HepG2 (cell line): ENCODE data around the gene SLC2A4. TPM values are rescaled to one million over a fixed set of nuclear protein-coding genes. Genes with fewer than 3 reads are reported as not detected.

Experiments
- GABPB1 ChIP-seq: IDR thresholded peaks from 2 replicates; pipeline ENCODE4 v1.6.1; 2016; ENCODE audit warnings: mild to moderate bottlenecking, missing genetic modification reagents, moderate library complexity, missing compliant biosample characterization
- HNRNPL ChIP-seq: fragments of 200-400 bp; formaldehyde crosslinking; IDR thresholded peaks from 2 replicates; pipeline ENCODE4 v1.6.1; 2017; ENCODE audit warnings: mild to moderate bottlenecking, low read depth, low read length
- MTA3 ChIP-seq: sonication (generic); formaldehyde crosslinking; IDR thresholded peaks from 2 replicates; pipeline ENCODE4 v1.4.0; 2020; ENCODE audit warnings: missing genetic modification reagents
- RBAK ChIP-seq: sonication (generic); formaldehyde crosslinking; IDR thresholded peaks from 2 replicates; pipeline ENCODE4 v1.5.1; 2020; ENCODE audit warnings: mild to moderate bottlenecking, missing genetic modification reagents
- TMF1 ChIP-seq: sonication (generic); formaldehyde crosslinking; IDR thresholded peaks from 2 replicates; pipeline ENCODE4 v1.8.1; 2022; ENCODE audit warnings: low read depth, missing genetic modification reagents
- ZFP36 ChIP-seq: fragments of 150-350 bp; IDR thresholded peaks from 2 replicates; pipeline ENCODE4 v1.6.1; 2018; ENCODE audit warnings: borderline replicate concordance, low read length, low read depth; ENCODE audit not compliant: partially characterized antibody
- ZNF235 ChIP-seq: sonication (generic); formaldehyde crosslinking; IDR thresholded peaks from 2 replicates; pipeline ENCODE4 v1.8.1; 2023; ENCODE audit warnings: mild to moderate bottlenecking, missing genetic modification reagents, borderline replicate concordance
- ZNF557 ChIP-seq: sonication (generic); formaldehyde crosslinking; IDR thresholded peaks from 2 replicates; pipeline ENCODE4 v1.4.0; 2020; ENCODE audit warnings: missing genetic modification reagents
- ZNF562 ChIP-seq: sonication (generic); formaldehyde crosslinking; IDR thresholded peaks from 2 replicates; pipeline ENCODE4 v1.8.0; 2022; ENCODE audit warnings: missing genetic modification reagents, borderline replicate concordance
- ZNF605 ChIP-seq: sonication (generic); formaldehyde crosslinking; IDR thresholded peaks from 2 replicates; pipeline ENCODE4 v1.8.0; 2022; ENCODE audit warnings: mild to moderate bottlenecking, missing genetic modification reagents
- polyA plus RNA-seq, 8 experiments: library from polyadenylated mRNA; depleted of rRNA in 3 of 8; stranded (reverse) in 7 of 8; unstranded in 1 of 8; fragments of >200 nt; fragmentation: Illumina TruSeq in 4 of 8; extraction: Trizol in 4 of 8; gene quantifications; 2 replicates each; pipeline versions ENCODE4 v1.2.1 to v1.2.3, GENCODE V29; 2011 to 2016; ENCODE audit warnings: low read depth in 4 of 8, missing spikeins in 1 of 8, mixed read lengths in 1 of 8; ENCODE audit not compliant: insufficient read depth in 1 of 8
- total RNA-seq, 5 experiments: library from RNA; depleted of rRNA; stranded (reverse); fragments of >200 nt; fragmentation: Illumina TruSeq; extraction: Trizol; gene quantifications; 2 replicates each; pipeline ENCODE4 v1.2.3, GENCODE V29; 2016; ENCODE audit warnings: low read depth in 1 of 5
- TF ChIP-seq, protein P1 (sequence below): sonication (generic); formaldehyde crosslinking; IDR thresholded peaks from 2 replicates; pipeline ENCODE4 v1.4.0; 2020; ENCODE audit warnings: missing genetic modification reagents, borderline replicate concordance
- TF ChIP-seq, protein P2 (sequence below): IDR thresholded peaks from 2 replicates; pipeline ENCODE4 v1.6.1; 2016; ENCODE audit warnings: missing genetic modification reagents, missing compliant biosample characterization
- TF ChIP-seq, protein P3 (sequence below): sonication (generic); formaldehyde crosslinking; IDR thresholded peaks from 2 replicates; pipeline ENCODE4 v1.4.0; 2020; ENCODE audit warnings: missing genetic modification reagents
- TF ChIP-seq, protein P4 (sequence below): sonication (generic); formaldehyde crosslinking; IDR thresholded peaks from 2 replicates; pipeline ENCODE4 v1.4.0; 2020; ENCODE audit warnings: missing genetic modification reagents, borderline replicate concordance
- TF ChIP-seq, protein P5 (sequence below): sonication (generic); formaldehyde crosslinking; IDR thresholded peaks from 2 replicates; pipeline ENCODE4 v1.4.0; 2020; ENCODE audit warnings: mild to moderate bottlenecking, missing genetic modification reagents
- TF ChIP-seq, protein P6 (sequence below): sonication (generic); formaldehyde crosslinking; IDR thresholded peaks from 2 replicates; pipeline ENCODE4 v1.5.0; 2020; ENCODE audit warnings: mild to moderate bottlenecking, missing genetic modification reagents

The SLC2A4 gene
- total and polyA plus RNA-seq, 2 of the 13 experiments (the other 11 are each of a cell fraction or from before 2014, with no cell fraction given), result 4.9 to 5.8 TPM

DNA sequence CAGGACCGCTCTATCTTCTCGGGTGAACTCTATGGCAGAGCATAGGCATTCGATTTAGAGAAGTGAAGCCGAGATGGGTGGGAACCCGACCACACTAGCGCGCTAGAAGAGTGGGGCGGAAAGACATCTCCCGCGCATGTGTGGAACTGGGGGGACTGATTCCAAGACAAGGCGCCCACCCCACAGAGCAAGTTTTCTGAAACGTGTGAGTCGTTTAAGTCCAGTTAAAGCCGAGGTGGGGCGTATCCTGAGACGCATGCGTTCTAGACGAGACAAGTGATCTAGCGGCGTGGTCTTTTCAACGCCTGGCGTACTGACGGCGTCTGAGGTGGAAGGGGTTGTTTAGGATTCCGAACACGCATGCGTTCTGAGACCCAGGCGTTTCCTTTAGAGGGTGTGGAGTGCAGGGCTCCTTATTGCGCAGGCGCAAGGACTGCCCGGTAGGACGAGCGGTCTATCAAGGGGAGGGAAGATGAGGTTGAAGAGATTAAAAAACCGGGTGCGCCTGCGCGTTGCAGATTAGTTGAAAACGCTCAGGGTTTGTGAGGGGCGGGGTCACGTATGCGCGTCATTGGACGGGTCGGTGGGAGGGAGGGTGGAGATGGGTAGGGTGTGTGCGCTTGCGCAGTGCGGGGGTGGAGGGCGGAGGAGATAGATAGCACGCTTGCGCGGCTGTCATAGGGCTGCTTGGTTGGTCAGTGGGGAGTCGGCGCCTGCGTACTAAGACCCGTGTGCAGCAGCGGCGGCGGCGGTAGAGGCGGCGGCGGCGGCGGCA, 25.6 kb downstream of the SLC2A4 start, which contains the start of gene EIF5A (continued):
- TF ChIP-seq, protein P1, sequence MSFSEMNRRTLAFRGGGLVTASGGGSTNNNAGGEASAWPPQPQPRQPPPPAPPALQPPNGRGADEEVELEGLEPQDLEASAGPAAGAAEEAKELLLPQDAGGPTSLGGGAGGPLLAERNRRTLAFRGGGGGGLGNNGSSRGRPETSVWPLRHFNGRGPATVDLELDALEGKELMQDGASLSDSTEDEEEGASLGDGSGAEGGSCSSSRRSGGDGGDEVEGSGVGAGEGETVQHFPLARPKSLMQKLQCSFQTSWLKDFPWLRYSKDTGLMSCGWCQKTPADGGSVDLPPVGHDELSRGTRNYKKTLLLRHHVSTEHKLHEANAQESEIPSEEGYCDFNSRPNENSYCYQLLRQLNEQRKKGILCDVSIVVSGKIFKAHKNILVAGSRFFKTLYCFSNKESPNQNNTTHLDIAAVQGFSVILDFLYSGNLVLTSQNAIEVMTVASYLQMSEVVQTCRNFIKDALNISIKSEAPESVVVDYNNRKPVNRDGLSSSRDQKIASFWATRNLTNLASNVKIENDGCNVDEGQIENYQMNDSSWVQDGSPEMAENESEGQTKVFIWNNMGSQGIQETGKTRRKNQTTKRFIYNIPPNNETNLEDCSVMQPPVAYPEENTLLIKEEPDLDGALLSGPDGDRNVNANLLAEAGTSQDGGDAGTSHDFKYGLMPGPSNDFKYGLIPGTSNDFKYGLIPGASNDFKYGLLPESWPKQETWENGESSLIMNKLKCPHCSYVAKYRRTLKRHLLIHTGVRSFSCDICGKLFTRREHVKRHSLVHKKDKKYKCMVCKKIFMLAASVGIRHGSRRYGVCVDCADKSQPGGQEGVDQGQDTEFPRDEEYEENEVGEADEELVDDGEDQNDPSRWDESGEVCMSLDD (CRISPR knock-in tag), result no peak
- TF ChIP-seq ZNF605, result no peak
- TF ChIP-seq, protein P2, sequence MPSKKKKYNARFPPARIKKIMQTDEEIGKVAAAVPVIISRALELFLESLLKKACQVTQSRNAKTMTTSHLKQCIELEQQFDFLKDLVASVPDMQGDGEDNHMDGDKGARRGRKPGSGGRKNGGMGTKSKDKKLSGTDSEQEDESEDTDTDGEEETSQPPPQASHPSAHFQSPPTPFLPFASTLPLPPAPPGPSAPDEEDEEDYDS (CRISPR knock-in tag), result peak; percentile 71
- no peak for TF ChIP-seq MTA3 (CRISPR knock-in tag)
- no peak for TF ChIP-seq ZNF557 (CRISPR knock-in tag)
- TF ChIP-seq, protein P3, sequence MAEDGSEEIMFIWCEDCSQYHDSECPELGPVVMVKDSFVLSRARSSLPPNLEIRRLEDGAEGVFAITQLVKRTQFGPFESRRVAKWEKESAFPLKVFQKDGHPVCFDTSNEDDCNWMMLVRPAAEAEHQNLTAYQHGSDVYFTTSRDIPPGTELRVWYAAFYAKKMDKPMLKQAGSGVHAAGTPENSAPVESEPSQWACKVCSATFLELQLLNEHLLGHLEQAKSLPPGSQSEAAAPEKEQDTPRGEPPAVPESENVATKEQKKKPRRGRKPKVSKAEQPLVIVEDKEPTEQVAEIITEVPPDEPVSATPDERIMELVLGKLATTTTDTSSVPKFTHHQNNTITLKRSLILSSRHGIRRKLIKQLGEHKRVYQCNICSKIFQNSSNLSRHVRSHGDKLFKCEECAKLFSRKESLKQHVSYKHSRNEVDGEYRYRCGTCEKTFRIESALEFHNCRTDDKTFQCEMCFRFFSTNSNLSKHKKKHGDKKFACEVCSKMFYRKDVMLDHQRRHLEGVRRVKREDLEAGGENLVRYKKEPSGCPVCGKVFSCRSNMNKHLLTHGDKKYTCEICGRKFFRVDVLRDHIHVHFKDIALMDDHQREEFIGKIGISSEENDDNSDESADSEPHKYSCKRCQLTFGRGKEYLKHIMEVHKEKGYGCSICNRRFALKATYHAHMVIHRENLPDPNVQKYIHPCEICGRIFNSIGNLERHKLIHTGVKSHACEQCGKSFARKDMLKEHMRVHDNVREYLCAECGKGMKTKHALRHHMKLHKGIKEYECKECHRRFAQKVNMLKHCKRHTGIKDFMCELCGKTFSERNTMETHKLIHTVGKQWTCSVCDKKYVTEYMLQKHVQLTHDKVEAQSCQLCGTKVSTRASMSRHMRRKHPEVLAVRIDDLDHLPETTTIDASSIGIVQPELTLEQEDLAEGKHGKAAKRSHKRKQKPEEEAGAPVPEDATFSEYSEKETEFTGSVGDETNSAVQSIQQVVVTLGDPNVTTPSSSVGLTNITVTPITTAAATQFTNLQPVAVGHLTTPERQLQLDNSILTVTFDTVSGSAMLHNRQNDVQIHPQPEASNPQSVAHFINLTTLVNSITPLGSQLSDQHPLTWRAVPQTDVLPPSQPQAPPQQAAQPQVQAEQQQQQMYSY, result peak; percentile 89
- TF ChIP-seq, protein P4, sequence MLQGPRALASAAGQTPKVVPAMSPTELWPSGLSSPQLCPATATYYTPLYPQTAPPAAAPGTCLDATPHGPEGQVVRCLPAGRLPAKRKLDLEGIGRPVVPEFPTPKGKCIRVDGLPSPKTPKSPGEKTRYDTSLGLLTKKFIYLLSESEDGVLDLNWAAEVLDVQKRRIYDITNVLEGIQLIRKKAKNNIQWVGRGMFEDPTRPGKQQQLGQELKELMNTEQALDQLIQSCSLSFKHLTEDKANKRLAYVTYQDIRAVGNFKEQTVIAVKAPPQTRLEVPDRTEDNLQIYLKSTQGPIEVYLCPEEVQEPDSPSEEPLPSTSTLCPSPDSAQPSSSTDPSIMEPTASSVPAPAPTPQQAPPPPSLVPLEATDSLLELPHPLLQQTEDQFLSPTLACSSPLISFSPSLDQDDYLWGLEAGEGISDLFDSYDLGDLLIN (CRISPR knock-in tag), result no peak
- TF ChIP-seq ZFP36, result no peak
- TF ChIP-seq, protein P5, sequence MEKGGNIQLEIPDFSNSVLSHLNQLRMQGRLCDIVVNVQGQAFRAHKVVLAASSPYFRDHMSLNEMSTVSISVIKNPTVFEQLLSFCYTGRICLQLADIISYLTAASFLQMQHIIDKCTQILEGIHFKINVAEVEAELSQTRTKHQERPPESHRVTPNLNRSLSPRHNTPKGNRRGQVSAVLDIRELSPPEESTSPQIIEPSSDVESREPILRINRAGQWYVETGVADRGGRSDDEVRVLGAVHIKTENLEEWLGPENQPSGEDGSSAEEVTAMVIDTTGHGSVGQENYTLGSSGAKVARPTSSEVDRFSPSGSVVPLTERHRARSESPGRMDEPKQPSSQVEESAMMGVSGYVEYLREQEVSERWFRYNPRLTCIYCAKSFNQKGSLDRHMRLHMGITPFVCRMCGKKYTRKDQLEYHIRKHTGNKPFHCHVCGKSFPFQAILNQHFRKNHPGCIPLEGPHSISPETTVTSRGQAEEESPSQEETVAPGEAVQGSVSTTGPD (CRISPR knock-in tag), result no peak
- 0 out of 2 replicates have a peak, but pooled peaks have one; percentile 39 for TF ChIP-seq ZNF235
- no peak for TF ChIP-seq ZNF562 (CRISPR knock-in tag)
- TF ChIP-seq RBAK, result no peak
- TF ChIP-seq, protein P6, sequence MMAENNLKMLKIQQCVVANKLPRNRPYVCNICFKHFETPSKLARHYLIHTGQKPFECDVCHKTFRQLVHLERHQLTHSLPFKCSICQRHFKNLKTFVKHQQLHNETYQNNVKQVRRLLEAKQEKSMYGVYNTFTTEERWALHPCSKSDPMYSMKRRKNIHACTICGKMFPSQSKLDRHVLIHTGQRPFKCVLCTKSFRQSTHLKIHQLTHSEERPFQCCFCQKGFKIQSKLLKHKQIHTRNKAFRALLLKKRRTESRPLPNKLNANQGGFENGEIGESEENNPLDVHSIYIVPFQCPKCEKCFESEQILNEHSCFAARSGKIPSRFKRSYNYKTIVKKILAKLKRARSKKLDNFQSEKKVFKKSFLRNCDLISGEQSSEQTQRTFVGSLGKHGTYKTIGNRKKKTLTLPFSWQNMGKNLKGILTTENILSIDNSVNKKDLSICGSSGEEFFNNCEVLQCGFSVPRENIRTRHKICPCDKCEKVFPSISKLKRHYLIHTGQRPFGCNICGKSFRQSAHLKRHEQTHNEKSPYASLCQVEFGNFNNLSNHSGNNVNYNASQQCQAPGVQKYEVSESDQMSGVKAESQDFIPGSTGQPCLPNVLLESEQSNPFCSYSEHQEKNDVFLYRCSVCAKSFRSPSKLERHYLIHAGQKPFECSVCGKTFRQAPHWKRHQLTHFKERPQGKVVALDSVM (CRISPR knock-in tag), result no peak
- no peak for TF ChIP-seq TMF1 (CRISPR knock-in tag)
- no peak for TF ChIP-seq HNRNPL
- no peak; the same call in 1 of the 2 replicates for TF ChIP-seq GABPB1
